Nephron (organoid): ENCODE data around the gene USHBP1.

Experiments
- H3K27ac Mint-ChIP-seq, 3 experiments: 2 replicates each; pipeline ENCODE4 v1.8.0; 2020; ENCODE audit warnings: mixed read lengths in 3 of 3, mild to moderate bottlenecking in 2 of 3, moderate library complexity in 1 of 3
- H3K27me3 Mint-ChIP-seq: 2 replicates; pipeline ENCODE4 v1.8.0; 2021; ENCODE audit warnings: low read depth, mild to moderate bottlenecking, moderate library complexity, mixed read lengths
- H3K36me3 Mint-ChIP-seq: 2 replicates; pipeline ENCODE4 v1.8.0; 2020; ENCODE audit warnings: low read depth, mixed read lengths
- H3K4me1 Mint-ChIP-seq: 2 replicates; pipeline ENCODE4 v1.8.0; 2020; ENCODE audit warnings: mixed read lengths
- H3K4me3 Mint-ChIP-seq, 3 experiments: 2 replicates each; pipeline ENCODE4 v1.8.0; 2020; ENCODE audit warnings: mild to moderate bottlenecking in 3 of 3, mixed read lengths in 3 of 3, moderate library complexity in 2 of 3
- H3K9me3 Mint-ChIP-seq: 2 replicates; pipeline ENCODE4 v1.8.0; 2020; ENCODE audit warnings: mixed read lengths
- CTCF ChIP-seq, 3 experiments: fragments of 200-600 bp; sonication (generic); IDR thresholded peaks; one replicate each; pipeline ENCODE4 v1.5.0; 2021; ENCODE audit warnings: antibody characterized with exemption in 3 of 3; ENCODE audit not compliant: unreplicated experiment in 3 of 3

USHBP1 gene

GRCh38 chr19:17225053-17225452 is 39.5 kb downstream of the USHBP1 start:
- Mint-ChIP-seq H3K9me3 (no peaks in the 10 kb centered on the region), H3K36me3 (peaks cover 6% of the 10 kb centered on the region), H3K4me3 (peak overlapping the region; percentile 58 to 65 (median 58)), H3K27me3 (no peaks in the 10 kb centered on the region), H3K4me1 (peaks cover 4% of the 10 kb centered on the region), H3K27ac (no peak overlapping the region)
- TF ChIP-seq CTCF (IDR thresholded peaks at IDR 0.05; ENCODE audit: unreplicated experiment in 3 of 3): no peak

GRCh38 chr19:17220207-17220758 is 44.3 kb downstream of the USHBP1 start:
- Mint-ChIP-seq H3K27ac (no peak overlapping the region), H3K27me3 (no peaks in the 10 kb centered on the region), H3K4me1 (peaks cover under 1% of the 10 kb centered on the region), H3K4me3 (no peak overlapping the region), H3K36me3 (peaks cover 25% of the 10 kb centered on the region), H3K9me3 (no peaks in the 10 kb centered on the region)
- TF ChIP-seq CTCF (IDR thresholded peaks at IDR 0.05; ENCODE audit: unreplicated experiment in 3 of 3): no peak

GRCh38 chr19:17219286-17219685 is 45.3 kb downstream of the USHBP1 start:
- no peaks in the 10 kb centered on the region for H3K27me3 Mint-ChIP-seq
- H3K36me3 Mint-ChIP-seq: peaks cover 29% of the 10 kb centered on the region
- H3K9me3 Mint-ChIP-seq: no peaks in the 10 kb centered on the region
- H3K27ac Mint-ChIP-seq: no peak overlapping the region
- no peak for TF ChIP-seq CTCF (IDR thresholded peaks at IDR 0.05; ENCODE audit: unreplicated experiment in 3 of 3)
- peaks cover 6% of the 10 kb centered on the region for H3K4me1 Mint-ChIP-seq
- no peak overlapping the region for H3K4me3 Mint-ChIP-seq

- Mint-ChIP-seq H3K36me3 (peaks cover 37% of the 10 kb centered on the region), H3K4me1 (peaks cover 6% of the 10 kb centered on the region), H3K4me3 (peak overlapping the region; percentile 93 to 95 (median 95)), H3K9me3 (no peaks in the 10 kb centered on the region), H3K27me3 (no peaks in the 10 kb centered on the region), H3K27ac (peak overlapping the region; percentile 29 to 97 (median 37))
- no peak for TF ChIP-seq CTCF (IDR thresholded peaks at IDR 0.05; ENCODE audit: unreplicated experiment in 3 of 3)
Measured at GRCh38 chr19:17216058-17216670, 48.4 kb downstream of the USHBP1 start.

GRCh38 chr19:17215127-17215971 is 49.2 kb downstream of the USHBP1 start, which contains the start of gene USE1:
Gene USE1 (plus strand): TSS chr19:17215357. CDS start chr19:17215406, 49 bp downstream.
- TF ChIP-seq CTCF (IDR thresholded peaks at IDR 0.05; ENCODE audit: unreplicated experiment in 3 of 3): no peak
- H3K27ac Mint-ChIP-seq: peak within 1 kb of the TSS; percentile 97 to 99 (median 98)
- peaks cover 39% of the 10 kb centered on the region for H3K36me3 Mint-ChIP-seq
- H3K9me3 Mint-ChIP-seq: no peaks in the 10 kb centered on the region
- H3K4me3 Mint-ChIP-seq: peak within 1 kb of the TSS; percentile 93 to 95 (median 95)
- no peaks in the 10 kb centered on the region for H3K27me3 Mint-ChIP-seq
- H3K4me1 Mint-ChIP-seq: peaks cover 6% of the 10 kb centered on the region
